DOHH2 (cell line): ENCODE measurements around the gene SLC2A4.

Experiments
- H3F3A ChIP-seq: fragments of 200-600 bp; sonication (generic), shearing (Covaris generic); 2 replicates; pipeline ENCODE4 v1.6.0; 2016; ENCODE audit warnings: antibody characterized with exemption, mild to moderate bottlenecking; ENCODE audit not compliant: control insufficient read depth, insufficient read depth
- H3K27ac ChIP-seq: fragments of 200-600 bp; sonication (generic); 2 replicates; pipeline ENCODE4 v1.5.1; 2014; ENCODE audit warnings: low read depth, mild to moderate bottlenecking, low read length, moderate library complexity
- H3K27me3 ChIP-seq: fragments of 200-600 bp; sonication (generic); 2 replicates; pipeline ENCODE4 v1.6.1; 2014; ENCODE audit warnings: mild to moderate bottlenecking, low read length, mixed read lengths; ENCODE audit not compliant: control insufficient read depth
- H3K36me3 ChIP-seq: fragments of 200-600 bp; sonication (generic); 2 replicates; pipeline ENCODE4 v1.6.1; 2014; ENCODE audit warnings: mild to moderate bottlenecking, low read length, moderate library complexity, mixed read lengths; ENCODE audit not compliant: control insufficient read depth
- H3K4me1 ChIP-seq: fragments of 200-600 bp; sonication (generic); 2 replicates; pipeline ENCODE4 v1.6.1; 2014; ENCODE audit warnings: mild to moderate bottlenecking, low read length, mixed read lengths; ENCODE audit not compliant: control insufficient read depth
- H3K4me2 ChIP-seq: fragments of 200-600 bp; sonication (generic); 2 replicates; pipeline ENCODE4 v1.6.0; 2014; ENCODE audit warnings: mild to moderate bottlenecking, low read length, moderate library complexity
- H3K4me3 ChIP-seq: fragments of 200-600 bp; sonication (generic); 2 replicates; pipeline ENCODE4 v1.5.1; 2014; ENCODE audit warnings: mild to moderate bottlenecking, low read length, mixed read lengths
- H3K79me2 ChIP-seq: fragments of 200-600 bp; sonication (generic); 2 replicates; pipeline ENCODE4 v1.6.1; 2014; ENCODE audit warnings: mild to moderate bottlenecking, low read length, mixed read lengths; ENCODE audit not compliant: control insufficient read depth
- H3K9me2 ChIP-seq: fragments of 200-600 bp; sonication (generic); replicated peaks from 2 replicates; pipeline ENCODE4 v1.6.1; 2014; ENCODE audit warnings: mild to moderate bottlenecking, low read length, mixed read lengths; ENCODE audit not compliant: control insufficient read depth
- H3K9me3 ChIP-seq: fragments of 200-600 bp; sonication (generic); 2 replicates; pipeline ENCODE4 v1.6.1; 2014; ENCODE audit warnings: antibody characterized with exemption, low read length, mixed read lengths; ENCODE audit not compliant: control insufficient read depth, insufficient read depth
- H4K20me1 ChIP-seq: fragments of 200-600 bp; sonication (generic); 2 replicates; pipeline ENCODE4 v1.6.0; 2014; ENCODE audit warnings: low read depth, mild to moderate bottlenecking, antibody characterized with exemption, low read length, moderate library complexity; ENCODE audit not compliant: control insufficient read depth, insufficient read depth
- CTCF ChIP-seq: fragments of 200-600 bp; sonication (generic); IDR thresholded peaks from one replicate; pipeline ENCODE4 v1.5.1; 2014; ENCODE audit warnings: antibody characterized with exemption, mild to moderate bottlenecking, low read depth, low read length; ENCODE audit not compliant: poor library complexity, severe bottlenecking
- EZH2phosphoT487 ChIP-seq: fragments of 200-600 bp; sonication (generic); IDR thresholded peaks from 2 replicates; pipeline ENCODE4 v1.6.1; 2017; ENCODE audit warnings: borderline replicate concordance, mild to moderate bottlenecking, antibody characterized with exemption, low read length, moderate library complexity, mixed read lengths

SLC2A4 gene

GRCh38 chr17:7321466-7321865 is 39.9 kb downstream of the SLC2A4 start:
- Histone ChIP-seq H3K27ac (no peak overlapping the region), H4K20me1 (no peaks in the 10 kb centered on the region), H3K9me3 (no peaks in the 10 kb centered on the region), H3F3A (peaks cover 8% of the 10 kb centered on the region; the same call in 1 of the 2 replicates), H3K9me2 (no peaks in the 10 kb centered on the region), H3K36me3 (peaks cover 83% of the 10 kb centered on the region), H3K4me1 (no peaks in the 10 kb centered on the region; the same call in 1 of the 2 replicates), H3K4me3 (no peak overlapping the region), H3K4me2 (no peak overlapping the region), H3K79me2 (peaks cover 15% of the 10 kb centered on the region), H3K27me3 (no peaks in the 10 kb centered on the region)
- TF ChIP-seq CTCF: no peak
- no peak for TF ChIP-seq EZH2phosphoT487

- peaks cover 27% of the 10 kb centered on the region for H3K79me2 ChIP-seq
- H3F3A ChIP-seq: 0 out of 2 replicates have a peak, but pooled peaks cover under 1% of the 10 kb centered on the region
- TF ChIP-seq EZH2phosphoT487 (no peak), CTCF (no peak)
- no peaks in the 10 kb centered on the region for H3K9me3 ChIP-seq
- no peaks in the 10 kb centered on the region for H4K20me1 ChIP-seq
- H3K9me2 ChIP-seq: no peaks in the 10 kb centered on the region
- H3K36me3 ChIP-seq: peaks cover 83% of the 10 kb centered on the region
- no peak overlapping the region for H3K4me3 ChIP-seq
- H3K27ac ChIP-seq: no peak overlapping the region
- no peak overlapping the region for H3K4me2 ChIP-seq
- no peaks in the 10 kb centered on the region for H3K27me3 ChIP-seq
- H3K4me1 ChIP-seq: peaks cover 7% of the 10 kb centered on the region
These were observed 41.1 kb downstream of the SLC2A4 start for GRCh38 chr17:7322520-7323194.

- Histone ChIP-seq H3K9me2 (no peaks in the 10 kb centered on the region), H3F3A (no peaks in the 10 kb centered on the region), H3K4me2 (no peak overlapping the region), H4K20me1 (no peaks in the 10 kb centered on the region), H3K9me3 (no peaks in the 10 kb centered on the region), H3K27ac (no peak overlapping the region), H3K4me1 (peaks cover 16% of the 10 kb centered on the region), H3K36me3 (peaks cover 73% of the 10 kb centered on the region), H3K79me2 (peaks cover 40% of the 10 kb centered on the region), H3K4me3 (no peak overlapping the region), H3K27me3 (no peaks in the 10 kb centered on the region)
- no peak for TF ChIP-seq EZH2phosphoT487
- TF ChIP-seq CTCF: peak; percentile 98
These were observed 42.4 kb downstream of the SLC2A4 start for GRCh38 chr17:7323731-7324437.
